Esophagus squamous epithelium (tissue), 5 donors: Measurements from ENCODE around the gene KICS2. TPM values are rescaled to one million over a fixed set of nuclear protein-coding genes. Genes with fewer than 3 reads are reported as not detected.
"Not testable (repeated sequence)": the region's sequence is repeated elsewhere in the genome, so short reads cannot be mapped to it uniquely, and the experiment has no call there.

Source experiments
- DNase-seq: peaks from one replicate; lab custom pipeline; 2025; lab: John Stamatoyannopoulos, UW
- H3K27ac ChIP-seq, 4 donors: fragments of 200-600 bp; sonication (generic); one replicate each; pipeline ENCODE4 v1.5.1; 2016 to 2019; ENCODE audit warnings: mild to moderate bottlenecking in 1 of 4
- H3K27me3 ChIP-seq, 4 donors: fragments of 200-600 bp; sonication (generic); 1 replicate in 3 of 4; 2 replicates in 1 of 4; pipeline versions ENCODE4 v1.5.1 to v1.6.0; 2017 to 2021; ENCODE audit warnings: antibody characterized with exemption in 1 of 4
- H3K36me3 ChIP-seq, 3 donors: fragments of 200-600 bp; sonication (generic); one replicate each; pipeline ENCODE4 v1.5.1; 2016 to 2019
- H3K4me1 ChIP-seq, 3 donors: fragments of 200-600 bp; sonication (generic); one replicate each; pipeline ENCODE4 v1.5.1; 2017 to 2019
- H3K4me3 ChIP-seq, 4 donors: fragments of 200-600 bp; sonication (generic); 1 replicate in 3 of 4; 2 replicates in 1 of 4; pipeline ENCODE4 v1.5.1; 2016 to 2019; ENCODE audit warnings: mild to moderate bottlenecking in 2 of 4, moderate library complexity in 1 of 4
- H3K9me3 ChIP-seq, 3 donors: fragments of 200-600 bp; sonication (generic); one replicate each; pipeline ENCODE4 v1.5.1; 2016 to 2019
- POLR2A ChIP-seq, 4 donors: fragments of 450-650 bp; IDR thresholded peaks; one replicate each; pipeline ENCODE4 v1.6.1; 2017; ENCODE audit warnings: antibody characterized with exemption in 4 of 4, mild to moderate bottlenecking in 4 of 4, moderate library complexity in 3 of 4
- WGBS, 2 donors: methylation state at CpG; one replicate each; pipeline ENCODE4 v1.1.5; 2018; 5-methylcytosine and 5-hydroxymethylcytosine counted together
- intact Hi-C: fragments of 100-400 bp; cut with DNase I; formaldehyde crosslinking; loops from one replicate; pipeline ENCODE4 v1.15.0; 2022
- total RNA-seq, 4 donors: library from RNA; depleted of rRNA; stranded (reverse); fragments of >200 nt; gene quantifications; one replicate each; pipeline ENCODE4 v1.1.0, GENCODE V29; 2016
- TF ChIP-seq, protein P1 (sequence below), 6 experiments: fragments of 450-650 bp in 4 of 6; fragments of 200-600 bp in 2 of 6; sonication (generic) in 2 of 6; IDR thresholded peaks; one replicate each; pipeline ENCODE4 v1.5.1; 2016 to 2019; ENCODE audit warnings: antibody characterized with exemption in 6 of 6, mild to moderate bottlenecking in 4 of 6, moderate library complexity in 4 of 6
- donor health status: DM: yes; HTN: yes; CAD: no.

Gene KICS2
- total RNA-seq, 4 donors from 2014 or later, result 6.2 to 15.8 (median 9.8) TPM

- Histone ChIP-seq H3K4me3 (no peak overlapping the region), H3K27me3 (no peaks in the 10 kb centered on the region), H3K9me3 (no peaks in the 10 kb centered on the region), H3K27ac (no peak overlapping the region), H3K4me1 (no peaks in the 10 kb centered on the region), H3K36me3 (peaks cover 0 to 70% (median 0%) of the 10 kb centered on the region in 3 donors)
- WGBS, 2 donors, result 71 to 75% methylated on average over 5 of the region's 5 CpGs
- intact Hi-C loops, result no loop called here
- no peak for DNase-seq
- TF ChIP-seq, protein P1, sequence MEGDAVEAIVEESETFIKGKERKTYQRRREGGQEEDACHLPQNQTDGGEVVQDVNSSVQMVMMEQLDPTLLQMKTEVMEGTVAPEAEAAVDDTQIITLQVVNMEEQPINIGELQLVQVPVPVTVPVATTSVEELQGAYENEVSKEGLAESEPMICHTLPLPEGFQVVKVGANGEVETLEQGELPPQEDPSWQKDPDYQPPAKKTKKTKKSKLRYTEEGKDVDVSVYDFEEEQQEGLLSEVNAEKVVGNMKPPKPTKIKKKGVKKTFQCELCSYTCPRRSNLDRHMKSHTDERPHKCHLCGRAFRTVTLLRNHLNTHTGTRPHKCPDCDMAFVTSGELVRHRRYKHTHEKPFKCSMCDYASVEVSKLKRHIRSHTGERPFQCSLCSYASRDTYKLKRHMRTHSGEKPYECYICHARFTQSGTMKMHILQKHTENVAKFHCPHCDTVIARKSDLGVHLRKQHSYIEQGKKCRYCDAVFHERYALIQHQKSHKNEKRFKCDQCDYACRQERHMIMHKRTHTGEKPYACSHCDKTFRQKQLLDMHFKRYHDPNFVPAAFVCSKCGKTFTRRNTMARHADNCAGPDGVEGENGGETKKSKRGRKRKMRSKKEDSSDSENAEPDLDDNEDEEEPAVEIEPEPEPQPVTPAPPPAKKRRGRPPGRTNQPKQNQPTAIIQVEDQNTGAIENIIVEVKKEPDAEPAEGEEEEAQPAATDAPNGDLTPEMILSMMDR (IDR thresholded peaks at IDR 0.05), result no peak
- TF ChIP-seq POLR2A (IDR thresholded peaks at IDR 0.05), result no peak
These were observed 9.9 kb downstream of the KICS2 start for GRCh38 chr12:64212119-64212746.

- intact Hi-C loops, result no loop called here
- H3K27me3 ChIP-seq, result no peaks in the 10 kb centered on the region
- no peak overlapping the region for H3K27ac ChIP-seq
- 86 to 100% methylated on average over 2 of the region's 2 CpGs for WGBS, 2 donors
- peaks cover 0 to 65% (median 0%) of the 10 kb centered on the region in 3 donors for H3K36me3 ChIP-seq
- no peaks in the 10 kb centered on the region for H3K4me1 ChIP-seq
- H3K4me3 ChIP-seq, result no peak overlapping the region
- no peaks in the 10 kb centered on the region for H3K9me3 ChIP-seq
- no peak for DNase-seq
- TF ChIP-seq, protein P1 (IDR thresholded peaks at IDR 0.05), result no peak
- TF ChIP-seq POLR2A (IDR thresholded peaks at IDR 0.05), result no peak
These were observed 14.6 kb downstream of the KICS2 start for GRCh38 chr12:64207453-64207852.

GRCh38 chr12:64205542-64205941 is 16.6 kb downstream of the KICS2 start:
- Histone ChIP-seq H3K4me1 (no peaks in the 10 kb centered on the region), H3K27ac (no peak overlapping the region), H3K4me3 (no peak overlapping the region), H3K9me3 (no peaks in the 10 kb centered on the region), H3K36me3 (peaks cover 0 to 57% (median 0%) of the 10 kb centered on the region in 3 donors), H3K27me3 (no peaks in the 10 kb centered on the region)
- WGBS, 2 donors, result 91 to 92% methylated on average over 2 of the region's 2 CpGs
- no peak for DNase-seq
- intact Hi-C loops, result no loop called here
- TF ChIP-seq, protein P1 (IDR thresholded peaks at IDR 0.05), result no peak
- TF ChIP-seq POLR2A (IDR thresholded peaks at IDR 0.05), result no peak

- DNase-seq, result no peak
- Histone ChIP-seq H3K27me3 (no peaks in the 10 kb centered on the region), H3K27ac (no peak overlapping the region), H3K4me1 (no peaks in the 10 kb centered on the region), H3K4me3 (no peak overlapping the region), H3K9me3 (no peaks in the 10 kb centered on the region), H3K36me3 (peaks cover 0 to 51% (median 0%) of the 10 kb centered on the region in 3 donors)
- WGBS, 2 donors, result 37 to 68% methylated on average over 7 of the region's 7 CpGs
- intact Hi-C loops, result no loop called here
- no peak for TF ChIP-seq POLR2A (IDR thresholded peaks at IDR 0.05)
- TF ChIP-seq, protein P1 (IDR thresholded peaks at IDR 0.05), result no peak
These were observed 18.3 kb downstream of the KICS2 start for GRCh38 chr12:64203775-64204174.

- intact Hi-C loops, result no loop called here
- H3K27ac ChIP-seq, result no peak overlapping the region
- H3K27me3 ChIP-seq, result no peaks in the 10 kb centered on the region
- no peak overlapping the region for H3K4me3 ChIP-seq
- no peak for DNase-seq
- H3K4me1 ChIP-seq, result no peaks in the 10 kb centered on the region
- peaks cover 0 to 45% (median 0%) of the 10 kb centered on the region in 3 donors for H3K36me3 ChIP-seq
- TF ChIP-seq, protein P1 (IDR thresholded peaks at IDR 0.05), result no peak
- TF ChIP-seq POLR2A (IDR thresholded peaks at IDR 0.05), result no peak
- no peaks in the 10 kb centered on the region for H3K9me3 ChIP-seq
- WGBS, 2 donors, result 79 to 92% methylated on average over 5 of the region's 5 CpGs
These were observed 19.1 kb downstream of the KICS2 start for GRCh38 chr12:64203036-64203435.

GRCh38 chr12:64195841-64196240 is 26.3 kb downstream of the KICS2 start:
- H3K4me1 ChIP-seq, H3K27me3 ChIP-seq, H3K9me3 ChIP-seq, DNase-seq, H3K4me3 ChIP-seq, intact Hi-C loops, H3K27ac ChIP-seq: not testable (repeated sequence)
- no CpG with 5 or more reads among the region's 15 CpGs for WGBS, 2 donors
- H3K36me3 ChIP-seq, result peaks cover 0 to 35% (median 0%) of the 10 kb centered on the region in 3 donors
